ENCODE results near the gene CPB2.

Gene CPB2

DNA sequence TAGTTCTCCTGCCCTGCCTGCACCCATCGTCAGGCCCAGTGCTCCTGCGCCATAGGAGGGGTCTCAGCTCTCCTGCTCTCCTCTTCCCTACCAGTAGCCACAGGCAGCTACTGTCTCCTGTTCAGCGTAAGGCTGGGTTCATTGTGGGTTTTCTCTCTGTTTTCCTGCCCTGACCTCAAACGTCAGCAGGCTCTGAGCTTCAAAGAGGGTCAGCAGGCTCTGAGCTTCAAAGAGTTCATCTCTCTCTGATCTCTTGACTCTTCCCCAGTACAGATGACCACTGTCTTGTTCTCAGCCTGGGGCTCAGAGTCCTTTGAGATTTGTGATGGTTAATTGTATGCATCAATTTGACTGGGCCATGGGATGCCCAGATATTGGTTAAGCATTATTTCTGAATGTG, 4.6 kb upstream of the CPB2 start:
- TF ChIP-seq, protein P1, sequence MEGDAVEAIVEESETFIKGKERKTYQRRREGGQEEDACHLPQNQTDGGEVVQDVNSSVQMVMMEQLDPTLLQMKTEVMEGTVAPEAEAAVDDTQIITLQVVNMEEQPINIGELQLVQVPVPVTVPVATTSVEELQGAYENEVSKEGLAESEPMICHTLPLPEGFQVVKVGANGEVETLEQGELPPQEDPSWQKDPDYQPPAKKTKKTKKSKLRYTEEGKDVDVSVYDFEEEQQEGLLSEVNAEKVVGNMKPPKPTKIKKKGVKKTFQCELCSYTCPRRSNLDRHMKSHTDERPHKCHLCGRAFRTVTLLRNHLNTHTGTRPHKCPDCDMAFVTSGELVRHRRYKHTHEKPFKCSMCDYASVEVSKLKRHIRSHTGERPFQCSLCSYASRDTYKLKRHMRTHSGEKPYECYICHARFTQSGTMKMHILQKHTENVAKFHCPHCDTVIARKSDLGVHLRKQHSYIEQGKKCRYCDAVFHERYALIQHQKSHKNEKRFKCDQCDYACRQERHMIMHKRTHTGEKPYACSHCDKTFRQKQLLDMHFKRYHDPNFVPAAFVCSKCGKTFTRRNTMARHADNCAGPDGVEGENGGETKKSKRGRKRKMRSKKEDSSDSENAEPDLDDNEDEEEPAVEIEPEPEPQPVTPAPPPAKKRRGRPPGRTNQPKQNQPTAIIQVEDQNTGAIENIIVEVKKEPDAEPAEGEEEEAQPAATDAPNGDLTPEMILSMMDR (IDR thresholded peaks at IDR 0.05; ENCODE audit: low read depth, low read length, missing control alignments): no peak
- DNase-seq: no peak
- H3K36me3 ChIP-seq (replicated peaks): no peaks in the 10 kb centered on the region
- no peak overlapping the region for H3K27ac ChIP-seq
- in situ Hi-C loops (cut with HindIII; ENCODE audit: low pct_ligation_motif_present, low sequenced_read_pairs): no loop called here
- no peak overlapping the region for H3K4me3 ChIP-seq (ENCODE audit: low read depth, low read length)
- no peaks in the 10 kb centered on the region for H3K27me3 ChIP-seq (replicated peaks)

DNA sequence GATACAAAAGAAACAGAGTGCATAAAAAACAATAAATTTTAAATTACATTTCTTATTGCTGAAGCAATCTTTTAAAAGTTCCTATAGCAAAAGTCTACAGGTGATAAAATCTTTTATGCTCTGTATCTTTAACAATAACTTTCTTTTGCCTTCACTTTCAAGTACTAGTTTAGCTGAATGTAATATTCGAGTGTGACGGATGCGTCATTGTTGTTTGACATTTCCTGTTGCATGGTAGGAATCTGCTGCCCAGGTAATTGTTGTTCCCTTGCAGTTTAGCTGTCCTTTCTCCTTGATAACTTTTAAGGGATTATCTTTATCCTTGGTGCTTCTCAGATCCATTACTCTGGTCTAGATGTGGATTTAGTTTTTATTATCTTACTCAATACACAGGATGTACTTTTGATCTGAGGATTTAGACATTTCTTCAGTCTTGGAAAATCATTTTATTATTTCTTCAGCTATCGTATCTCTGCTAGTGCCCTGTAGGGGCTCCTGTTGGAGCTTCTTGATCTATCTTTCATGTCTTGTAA, 2.1 kb upstream of the CPB2 start:
- in situ Hi-C loops (cut with HindIII; ENCODE audit: low pct_ligation_motif_present, low sequenced_read_pairs): no loop called here
- Histone ChIP-seq H3K36me3 (replicated peaks) (no peaks in the 10 kb centered on the region), H3K27me3 (replicated peaks) (no peaks in the 10 kb centered on the region), H3K27ac (no peak overlapping the region), H3K4me3 (ENCODE audit: low read depth, low read length) (no peak overlapping the region)
- DNase-seq: no peak
- TF ChIP-seq, protein P1 (IDR thresholded peaks at IDR 0.05; ENCODE audit: low read depth, low read length, missing control alignments): no peak

DNA sequence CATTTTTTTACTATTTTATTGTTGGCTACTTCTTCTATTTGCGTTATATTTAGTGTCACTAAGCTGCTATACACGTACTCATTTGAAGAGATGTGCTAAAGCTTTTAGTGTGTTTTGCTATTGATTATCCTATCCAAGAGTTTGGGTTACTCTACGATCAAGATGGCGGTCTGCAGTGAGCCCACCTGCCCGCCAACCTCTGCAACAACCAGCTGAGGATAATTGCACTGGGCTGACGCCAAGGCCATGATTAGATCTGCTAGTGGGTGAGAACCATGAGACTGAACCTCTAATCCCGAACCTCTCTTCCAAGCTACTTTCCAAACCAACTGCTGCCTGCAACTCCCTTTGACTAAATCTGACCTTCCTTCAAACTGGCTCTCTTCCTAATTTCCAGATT, 1.8 kb downstream of the CPB2 start:
- Histone ChIP-seq H3K27me3 (replicated peaks) (no peaks in the 10 kb centered on the region), H3K4me3 (ENCODE audit: low read depth, low read length) (no peak overlapping the region), H3K27ac (no peak overlapping the region), H3K36me3 (replicated peaks) (no peaks in the 10 kb centered on the region)
- no peak for DNase-seq
- in situ Hi-C loops (cut with HindIII; ENCODE audit: low pct_ligation_motif_present, low sequenced_read_pairs): no loop called here
- TF ChIP-seq, protein P1 (IDR thresholded peaks at IDR 0.05; ENCODE audit: low read depth, low read length, missing control alignments): no peak

DNA sequence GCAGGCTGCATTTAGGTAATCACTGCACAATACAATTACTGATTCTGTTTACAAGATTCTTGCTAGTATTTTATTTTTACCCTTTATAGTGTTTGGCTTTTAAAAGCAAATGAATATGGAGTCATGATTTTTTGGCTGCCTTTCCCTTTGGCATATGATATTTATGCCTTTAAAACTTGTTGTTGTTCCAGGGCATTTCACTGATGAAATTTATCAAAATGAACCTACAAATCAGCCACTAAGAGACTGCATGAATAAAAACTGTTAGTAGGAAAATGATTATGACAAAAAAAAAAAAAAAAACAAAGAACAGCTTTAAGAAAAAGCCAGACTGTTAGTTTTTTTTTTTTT, 2.6 kb downstream of the CPB2 start:
- TF ChIP-seq, protein P1 (IDR thresholded peaks at IDR 0.05; ENCODE audit: low read depth, low read length, missing control alignments): no peak
- Histone ChIP-seq H3K36me3 (replicated peaks) (no peaks in the 10 kb centered on the region), H3K27me3 (replicated peaks) (no peaks in the 10 kb centered on the region), H3K4me3 (ENCODE audit: low read depth, low read length) (no peak overlapping the region), H3K27ac (no peak overlapping the region)
- no peak for DNase-seq
- in situ Hi-C loops (cut with HindIII; ENCODE audit: low pct_ligation_motif_present, low sequenced_read_pairs): no loop called here

DNA sequence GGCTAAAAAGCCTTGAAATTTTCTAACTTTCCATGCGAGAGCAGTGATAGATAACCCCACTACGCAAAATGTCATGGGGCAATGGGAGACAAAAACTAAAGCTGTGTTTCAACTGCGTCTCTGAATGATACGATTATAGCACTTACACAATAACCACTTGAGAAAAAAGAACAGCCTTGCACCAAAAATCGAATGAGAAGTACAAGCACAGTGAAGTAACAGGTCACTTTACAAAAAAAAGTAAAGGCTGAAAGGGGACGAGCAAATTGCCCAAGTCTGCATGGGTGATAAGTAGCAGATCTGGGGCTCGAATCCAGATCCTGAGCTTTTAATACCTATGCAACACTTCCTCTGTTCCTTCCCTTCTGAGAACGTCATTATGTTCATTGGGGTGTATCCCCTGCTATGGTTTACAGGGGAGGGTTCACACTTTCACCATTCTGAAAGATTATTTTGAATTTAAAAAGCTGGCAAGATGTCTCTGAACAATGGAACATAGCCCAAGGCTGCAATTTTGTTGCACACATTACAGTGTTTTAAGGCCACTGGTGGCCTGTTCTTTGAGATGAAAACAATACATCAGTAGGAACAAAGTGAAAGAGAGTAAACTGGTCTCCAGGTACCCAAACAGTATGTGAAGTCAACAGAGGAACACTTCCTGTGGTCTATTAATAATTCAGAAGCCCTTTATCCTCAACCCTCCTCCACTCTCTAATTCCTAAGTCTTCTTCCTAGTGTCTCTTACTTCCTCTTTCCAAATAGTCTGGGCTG, 3.2 kb downstream of the CPB2 start:
- Histone ChIP-seq H3K36me3 (replicated peaks) (no peaks in the 10 kb centered on the region), H3K27me3 (replicated peaks) (no peaks in the 10 kb centered on the region), H3K4me3 (ENCODE audit: low read depth, low read length) (no peak overlapping the region), H3K27ac (no peak overlapping the region)
- DNase-seq: no peak
- in situ Hi-C loops (cut with HindIII; ENCODE audit: low pct_ligation_motif_present, low sequenced_read_pairs): no loop called here
- TF ChIP-seq, protein P1 (IDR thresholded peaks at IDR 0.05; ENCODE audit: low read depth, low read length, missing control alignments): no peak

DNA sequence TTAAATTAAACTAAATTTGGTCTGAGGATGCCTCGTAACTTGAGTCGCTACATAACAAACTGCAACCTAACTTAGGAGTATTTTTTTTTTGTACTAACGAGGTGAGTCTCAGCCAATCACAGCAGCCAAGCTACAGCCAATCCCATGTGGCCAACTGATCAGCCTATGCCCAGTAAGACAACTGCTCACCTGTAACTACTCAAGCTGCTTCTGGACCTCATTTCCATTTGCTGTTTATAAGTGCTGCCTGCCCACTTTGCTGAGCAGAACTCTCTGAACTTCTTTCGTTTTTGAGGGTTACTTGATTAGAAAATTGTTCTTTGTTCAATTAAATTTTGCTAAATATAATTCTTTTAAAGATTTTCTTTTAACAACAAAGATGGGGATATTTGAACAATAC, 3.8 kb downstream of the CPB2 start:
- Histone ChIP-seq H3K27me3 (replicated peaks) (no peaks in the 10 kb centered on the region), H3K27ac (no peak overlapping the region), H3K36me3 (replicated peaks) (no peaks in the 10 kb centered on the region), H3K4me3 (ENCODE audit: low read depth, low read length) (no peak overlapping the region)
- in situ Hi-C loops (cut with HindIII; ENCODE audit: low pct_ligation_motif_present, low sequenced_read_pairs): no loop called here
- DNase-seq: no peak
- TF ChIP-seq, protein P1 (IDR thresholded peaks at IDR 0.05; ENCODE audit: low read depth, low read length, missing control alignments): no peak
